ENCODE data around the gene CYBC1.

- TF ChIP-seq ZNF274 (IDR thresholded peaks at IDR 0.05; ENCODE audit: low read depth, low read length) (no peak), YY1 (IDR thresholded peaks at IDR 0.05; ENCODE audit: insufficient read depth, insufficient read length) (no peak)
Observed at GRCh38 chr17:82416264-82416663, 34.3 kb downstream of the CYBC1 start.

All from NT2/D1 (cell line).